Lower lobe of right lung (tissue), 2 donors: Measurements from ENCODE around the gene GRM8. TPM values are rescaled to one million over a fixed set of nuclear protein-coding genes. Genes with fewer than 3 reads are reported as not detected.

Experiments
- ATAC-seq, 2 donors: fragments of 200-7000 bp; cut with Tn5 transposase; one replicate each; pipeline ENCODE4 v1.9.1; 2020 to 2022; ENCODE audit warnings: mild to moderate bottlenecking in 2 of 2, moderate library complexity in 2 of 2
- DNase-seq: peaks from one replicate; pipeline ENCODE4 v3.0.0-alpha.2; 2020
- H3K27ac ChIP-seq: fragments of 200-600 bp; one replicate; pipeline ENCODE4 v1.8.0; 2022
- H3K27me3 ChIP-seq: fragments of 200-600 bp; one replicate; pipeline ENCODE4 v1.8.0; 2022; ENCODE audit warnings: low read depth
- H3K36me3 ChIP-seq: fragments of 200-600 bp; one replicate; pipeline ENCODE4 v1.8.0; 2022; ENCODE audit warnings: mild to moderate bottlenecking
- H3K4me1 ChIP-seq: fragments of 200-600 bp; one replicate; pipeline ENCODE4 v1.8.0; 2022
- H3K4me3 ChIP-seq: fragments of 200-600 bp; one replicate; pipeline ENCODE4 v1.8.0; 2022; ENCODE audit warnings: mild to moderate bottlenecking
- H3K9me3 ChIP-seq: fragments of 200-600 bp; one replicate; pipeline ENCODE4 v1.8.0; 2022
- intact Hi-C: fragments of 100-400 bp; cut with DNase I; formaldehyde crosslinking; loops from one replicate; pipeline ENCODE4 v1.11.0; 2022
- total RNA-seq: library from RNA; stranded (reverse); fragmentation: NEBNext Ultra II Directional; extraction: Animal tissue kit (Norgen Biotek cat#: 25700); gene quantifications from one replicate; pipeline ENCODE4 v1.2.1, GENCODE V29; 2021
- TF ChIP-seq, protein P1 (sequence below): fragments of 200-600 bp; IDR thresholded peaks from one replicate; pipeline ENCODE4 v1.8.0; 2022; ENCODE audit warnings: antibody characterized with exemption, mild to moderate bottlenecking
- donor health status: DM: no; HTN: yes; CAD: no; lungs with severe emphysema.

The GRM8 gene
- total RNA-seq, 1 donor from 2014 or later: not detected

DNA sequence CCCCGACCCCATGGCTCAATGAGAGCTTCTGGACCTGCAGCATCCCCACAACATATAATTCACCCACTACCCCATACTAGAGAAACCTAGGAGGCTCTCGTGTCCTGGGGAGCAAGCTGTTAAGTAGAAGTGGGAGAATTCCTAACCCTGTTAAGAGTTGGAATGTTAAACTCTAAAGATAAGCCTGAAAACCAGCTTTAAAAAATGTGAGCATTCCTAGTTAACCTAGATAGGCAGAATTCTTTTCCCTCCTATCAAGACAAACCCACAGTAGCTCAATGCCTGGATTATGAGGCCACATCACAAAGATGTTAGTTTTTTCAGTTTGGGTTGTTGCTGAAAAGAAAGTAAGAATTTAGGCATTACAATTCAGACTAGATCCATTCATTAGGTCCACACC lies 42.9 kb downstream of the GRM8 start:
- no peaks in the 10 kb centered on the region for H3K4me1 ChIP-seq
- H3K27me3 ChIP-seq: no peaks in the 10 kb centered on the region
- no peak for ATAC-seq
- H3K4me3 ChIP-seq: no peak overlapping the region
- no peaks in the 10 kb centered on the region for H3K9me3 ChIP-seq
- no peak overlapping the region for H3K27ac ChIP-seq
- TF ChIP-seq, protein P1, sequence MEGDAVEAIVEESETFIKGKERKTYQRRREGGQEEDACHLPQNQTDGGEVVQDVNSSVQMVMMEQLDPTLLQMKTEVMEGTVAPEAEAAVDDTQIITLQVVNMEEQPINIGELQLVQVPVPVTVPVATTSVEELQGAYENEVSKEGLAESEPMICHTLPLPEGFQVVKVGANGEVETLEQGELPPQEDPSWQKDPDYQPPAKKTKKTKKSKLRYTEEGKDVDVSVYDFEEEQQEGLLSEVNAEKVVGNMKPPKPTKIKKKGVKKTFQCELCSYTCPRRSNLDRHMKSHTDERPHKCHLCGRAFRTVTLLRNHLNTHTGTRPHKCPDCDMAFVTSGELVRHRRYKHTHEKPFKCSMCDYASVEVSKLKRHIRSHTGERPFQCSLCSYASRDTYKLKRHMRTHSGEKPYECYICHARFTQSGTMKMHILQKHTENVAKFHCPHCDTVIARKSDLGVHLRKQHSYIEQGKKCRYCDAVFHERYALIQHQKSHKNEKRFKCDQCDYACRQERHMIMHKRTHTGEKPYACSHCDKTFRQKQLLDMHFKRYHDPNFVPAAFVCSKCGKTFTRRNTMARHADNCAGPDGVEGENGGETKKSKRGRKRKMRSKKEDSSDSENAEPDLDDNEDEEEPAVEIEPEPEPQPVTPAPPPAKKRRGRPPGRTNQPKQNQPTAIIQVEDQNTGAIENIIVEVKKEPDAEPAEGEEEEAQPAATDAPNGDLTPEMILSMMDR: no peak
- H3K36me3 ChIP-seq: no peaks in the 10 kb centered on the region
- no peak for DNase-seq
- intact Hi-C loops: no loop called here

DNA sequence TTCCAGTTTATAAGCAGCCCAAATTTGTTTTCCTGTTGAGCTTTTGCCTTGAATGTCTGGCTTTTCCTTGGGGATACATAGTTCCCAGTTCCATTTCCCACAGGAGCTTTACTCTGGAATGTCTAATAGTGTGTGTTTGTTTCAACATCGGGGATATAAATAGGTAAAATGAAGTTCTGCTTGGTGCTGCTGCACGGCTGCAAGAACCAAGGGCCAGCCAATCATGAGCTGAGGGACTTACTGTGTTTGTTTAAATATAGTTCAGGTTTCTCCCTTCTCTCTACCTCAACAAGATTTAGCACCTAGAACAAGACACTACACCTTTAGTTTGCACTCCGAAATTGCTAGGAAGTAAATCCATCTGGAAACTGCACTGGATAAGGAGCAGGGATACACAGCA lies 43.9 kb downstream of the GRM8 start:
- Histone ChIP-seq H3K4me3 (no peak overlapping the region), H3K36me3 (no peaks in the 10 kb centered on the region), H3K4me1 (no peaks in the 10 kb centered on the region), H3K27me3 (no peaks in the 10 kb centered on the region), H3K9me3 (no peaks in the 10 kb centered on the region), H3K27ac (no peak overlapping the region)
- no peak for ATAC-seq
- TF ChIP-seq, protein P1: no peak
- intact Hi-C loops: no loop called here
- no peak for DNase-seq

DNA sequence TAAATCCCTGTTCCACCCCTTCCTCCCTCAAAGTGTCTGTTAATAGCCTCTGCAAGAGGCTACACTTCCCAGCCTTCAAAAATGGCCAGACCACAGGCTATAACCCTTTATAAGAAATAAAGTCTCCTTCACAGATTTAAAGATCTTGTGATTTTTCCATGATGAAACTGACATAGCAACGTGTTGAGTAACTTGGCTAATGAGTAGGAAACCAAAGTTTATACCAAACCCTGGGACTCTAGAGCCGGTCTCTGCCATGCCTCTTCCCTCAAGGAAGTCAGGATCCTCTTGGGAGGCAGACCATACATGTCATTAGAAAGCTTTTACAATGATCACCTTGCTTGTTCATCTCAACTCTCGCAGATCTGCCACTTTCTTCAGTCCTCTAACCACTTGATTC lies 44.4 kb downstream of the GRM8 start:
- Histone ChIP-seq H3K36me3 (no peaks in the 10 kb centered on the region), H3K27ac (no peak overlapping the region), H3K4me3 (no peak overlapping the region), H3K9me3 (no peaks in the 10 kb centered on the region), H3K27me3 (no peaks in the 10 kb centered on the region), H3K4me1 (no peaks in the 10 kb centered on the region)
- no peak for ATAC-seq
- intact Hi-C loops: no loop called here
- no peak for DNase-seq
- TF ChIP-seq, protein P1: no peak

DNA sequence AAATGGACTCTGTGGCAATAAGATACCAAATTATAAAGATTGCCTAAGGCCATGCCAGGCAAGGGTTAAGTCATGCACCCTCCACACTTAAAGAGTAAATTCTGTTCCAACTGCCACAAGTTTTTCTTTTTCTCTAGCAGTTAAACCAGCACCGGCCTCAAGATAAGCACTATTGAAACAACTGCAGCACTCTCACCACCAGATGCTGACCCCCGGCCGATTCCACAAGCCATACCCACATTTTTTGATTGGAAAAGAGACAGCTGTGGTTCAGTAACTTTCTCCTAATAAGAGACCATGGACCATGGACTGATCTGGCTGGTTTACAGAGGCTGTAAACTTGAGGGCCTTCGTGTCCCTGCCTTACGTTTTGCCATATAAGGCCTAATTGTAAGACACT lies 44.9 kb downstream of the GRM8 start:
- TF ChIP-seq, protein P1: no peak
- H3K4me1 ChIP-seq: no peaks in the 10 kb centered on the region
- H3K27ac ChIP-seq: no peak overlapping the region
- no peak for ATAC-seq
- no peak for DNase-seq
- H3K36me3 ChIP-seq: no peaks in the 10 kb centered on the region
- intact Hi-C loops: no loop called here
- no peaks in the 10 kb centered on the region for H3K9me3 ChIP-seq
- H3K4me3 ChIP-seq: no peak overlapping the region
- no peaks in the 10 kb centered on the region for H3K27me3 ChIP-seq

DNA sequence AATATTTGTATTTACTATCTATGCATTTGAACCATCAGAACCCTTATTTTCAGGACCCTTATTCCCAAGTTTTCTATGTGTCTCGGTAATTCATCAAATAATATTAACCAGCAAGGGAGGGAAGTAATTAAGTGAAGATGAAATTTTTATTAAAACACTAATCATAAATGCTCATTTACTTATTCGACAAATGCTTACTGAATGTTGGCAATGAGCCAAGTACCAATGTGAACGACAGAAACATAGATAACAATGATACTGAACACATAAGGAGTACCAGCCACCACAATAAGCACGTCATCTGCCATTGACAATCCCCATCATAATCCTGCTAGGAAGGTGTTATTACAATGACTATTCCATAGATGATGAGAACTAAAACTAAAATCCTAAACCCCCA lies 45.5 kb downstream of the GRM8 start:
- Histone ChIP-seq H3K9me3 (no peaks in the 10 kb centered on the region), H3K4me3 (no peak overlapping the region), H3K27ac (no peak overlapping the region), H3K36me3 (no peaks in the 10 kb centered on the region), H3K4me1 (no peaks in the 10 kb centered on the region), H3K27me3 (no peaks in the 10 kb centered on the region)
- no peak for ATAC-seq
- TF ChIP-seq, protein P1: no peak
- intact Hi-C loops: no loop called here
- no peak for DNase-seq

DNA sequence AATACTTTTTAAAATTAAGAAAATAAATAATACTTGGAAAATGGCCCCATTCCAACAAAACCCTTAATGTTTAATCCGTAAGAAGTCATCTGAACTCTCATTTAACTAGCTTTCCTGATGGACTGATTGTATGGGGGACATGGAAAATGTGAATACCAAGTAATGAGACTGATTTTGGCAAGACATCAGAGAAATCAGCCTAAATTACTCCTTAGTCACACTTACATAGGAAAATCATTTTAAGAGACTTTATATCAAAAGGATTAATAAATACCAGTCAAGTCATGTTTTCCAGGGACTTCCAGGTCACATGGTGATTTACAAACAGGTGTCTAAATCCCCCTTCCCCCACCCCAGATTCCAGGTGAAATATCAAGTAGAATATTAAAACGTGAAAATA lies 58.2 kb downstream of the GRM8 start:
- intact Hi-C loops: no loop called here
- TF ChIP-seq, protein P1: no peak
- Histone ChIP-seq H3K9me3 (no peaks in the 10 kb centered on the region), H3K4me1 (no peaks in the 10 kb centered on the region), H3K36me3 (no peaks in the 10 kb centered on the region), H3K27me3 (no peaks in the 10 kb centered on the region), H3K4me3 (no peak overlapping the region), H3K27ac (no peak overlapping the region)
- no peak for ATAC-seq
- no peak for DNase-seq
